Measurements from ENCODE around the gene PSME2. TPM values are rescaled to one million over a fixed set of nuclear protein-coding genes. Genes with fewer than 3 reads are reported as not detected.

PSME2 gene
- polyA plus RNA-seq, 2 of the 4 experiments (the other 2 are of a cell fraction), result 137 to 144 TPM

- H3K4me1 ChIP-seq, result peaks cover 9% of the 10 kb centered on the region; the same call in 2 of the 3 replicates
- no peak overlapping the region for H3K4me2 ChIP-seq
- no peaks in the 10 kb centered on the region for H3K9me3 ChIP-seq
- no peak overlapping the region for H3K4me3 ChIP-seq
- no peak for FAIRE-seq
- TF ChIP-seq ESRRA (IDR thresholded peaks at IDR 0.05; ENCODE audit: borderline replicate concordance, low read length) (no peak), HMGXB4 (CRISPR knock-in tag; IDR thresholded peaks at IDR 0.05; ENCODE audit: borderline replicate concordance) (no peak), ELK1 (IDR thresholded peaks at IDR 0.05; ENCODE audit: low read depth, low read length) (no peak), RAD21 (conservative IDR thresholded peaks at IDR 0.05 in 1 of 2, IDR thresholded peaks at IDR 0.05 in 1 of 2) (no peak), MAX (IDR thresholded peaks at IDR 0.05) (no peak), NR3C1 (IDR thresholded peaks at IDR 0.05) (no peak), CHD4 (IDR thresholded peaks at IDR 0.05; ENCODE audit: borderline replicate concordance) (no peak), ZSCAN20 (CRISPR knock-in tag; IDR thresholded peaks at IDR 0.05) (no peak), HOXB13 (CRISPR knock-in tag; IDR thresholded peaks at IDR 0.05; ENCODE audit: low read depth) (no peak), TP53 (CRISPR knock-in tag; IDR thresholded peaks at IDR 0.05) (no peak), GATA3 (IDR thresholded peaks at IDR 0.05; ENCODE audit: borderline replicate concordance) (no peak), BHLHE40 (IDR thresholded peaks at IDR 0.05; ENCODE audit: low read depth, low read length) (no peak), REST (IDR thresholded peaks at IDR 0.05) (no peak), MAFK (IDR thresholded peaks at IDR 0.05; ENCODE audit: partially characterized antibody) (no peak)
- ChIA-PET CTCF (interaction anchor here (8.0 kb wide), 1 partner anchor 22 kb away, joined by 64 read pairs; the partner anchor contains the start of gene IRF9), POLR2A (interaction anchor here (1.2 kb wide), 1 partner anchor 69 kb away, joined by 3 read pairs; the partner anchor contains the start of genes DCAF11 and NRL)
- ATAC-seq, result no peak
- 91% methylated on average over 7 of the region's 15 CpGs for WGBS (ENCODE audit: missing lambda C conversion rate)
- no peak for DNase-seq (ENCODE audit: low read depth in 1 of 2, low spot score in 1 of 2)
- no peak overlapping the region for H3K27ac ChIP-seq
These were observed 36.6 kb upstream of the PSME2 start for GRCh38 chr14:24183014-24183481.

GRCh38 chr14:24182110-24182882, 35.9 kb upstream of the PSME2 start:
- WGBS (ENCODE audit: missing lambda C conversion rate), result 89% methylated on average over 14 of the region's 14 CpGs
- FAIRE-seq, result no peak
- no peak for DNase-seq (ENCODE audit: low read depth in 1 of 2, low spot score in 1 of 2)
- Histone ChIP-seq H3K27ac (no peak overlapping the region), H3K4me2 (no peak overlapping the region), H3K9me3 (no peaks in the 10 kb centered on the region), H3K4me3 (no peak overlapping the region), H3K4me1 (peaks cover 4% of the 10 kb centered on the region; the same call in 2 of the 3 replicates)
- POLR2A ChIA-PET, result interaction anchor here (1.2 kb wide), 1 partner anchor 68 kb away, joined by 3 read pairs; the partner anchor contains the start of genes DCAF11 and NRL
- no peak; a peak in 1 of 6 replicates for ATAC-seq
- CTCF ChIA-PET, result interaction anchor here (0.7 to 8.0 kb wide), 2 partner anchors 22 to 27 kb away, joined by 3 to 64 read pairs; partner anchors contain the start of gene IRF9
- TF ChIP-seq FOSB (CRISPR knock-in tag; IDR thresholded peaks at IDR 0.05) (no peak), JUN (IDR thresholded peaks at IDR 0.05) (no peak), REST (IDR thresholded peaks at IDR 0.05) (no peak), TFCP2L1 (CRISPR knock-in tag; IDR thresholded peaks at IDR 0.05) (no peak), RCOR1 (IDR thresholded peaks at IDR 0.05; ENCODE audit: low read depth, low read length) (no peak), HEYL (CRISPR knock-in tag; IDR thresholded peaks at IDR 0.05) (no peak), EHMT2 (IDR thresholded peaks at IDR 0.05; ENCODE audit: low read depth) (no peak), ATOH8 (CRISPR knock-in tag; IDR thresholded peaks at IDR 0.05; ENCODE audit: low read depth) (no peak)
